ENCODE results near the gene CCDC88C.

The CCDC88C gene

GRCh38 chr14:91377700-91378652, 39.6 kb downstream of the CCDC88C start:
- H3K4me3 ChIP-seq, result no peak overlapping the region
- DNase-seq (ENCODE audit: low spot score), result no peak
- no peak overlapping the region for H3K27ac ChIP-seq
- TF ChIP-seq CTCF (IDR thresholded peaks at IDR 0.05), result no peak

- DNase-seq (ENCODE audit: low spot score), result no peak
- TF ChIP-seq CTCF (IDR thresholded peaks at IDR 0.05), result no peak
- H3K27ac ChIP-seq, result no peak overlapping the region
- H3K4me3 ChIP-seq, result no peak overlapping the region
Observed at GRCh38 chr14:91376547-91377477, 40.8 kb downstream of the CCDC88C start.

DNA sequence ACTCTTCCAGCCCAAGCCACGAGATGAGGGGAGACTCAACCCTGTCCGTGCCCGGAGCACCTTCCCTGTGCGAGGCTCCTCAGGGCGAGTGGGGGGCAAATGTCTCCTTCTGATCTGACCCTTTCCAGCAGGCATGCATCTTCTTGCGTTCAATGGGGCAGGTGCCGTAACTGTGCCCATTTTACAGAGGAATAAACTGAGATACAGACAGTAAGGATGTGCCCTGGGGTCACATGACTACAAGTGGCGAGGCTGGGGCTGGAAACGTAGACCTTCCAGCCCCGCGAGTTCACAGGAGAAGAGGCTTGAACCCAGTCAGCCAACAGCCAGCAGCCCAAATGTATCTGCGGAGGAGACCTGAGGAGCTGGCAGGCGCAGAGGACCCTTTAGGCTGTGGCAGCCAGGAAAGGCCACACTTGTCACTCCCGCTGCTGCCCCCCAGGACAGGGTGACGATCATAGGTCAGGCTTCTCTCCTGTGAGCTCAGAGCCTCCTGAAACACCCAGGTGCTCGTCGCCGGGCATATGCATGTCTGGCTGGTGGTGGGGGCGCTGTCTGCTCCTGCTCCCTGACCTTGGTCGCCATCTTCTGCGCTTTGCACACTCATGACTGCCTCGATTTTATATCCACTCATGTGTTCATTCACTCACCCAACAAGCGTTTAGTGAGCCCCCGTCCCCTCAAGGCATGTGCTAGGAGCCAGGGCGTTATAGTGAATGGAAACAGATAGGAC, 41.7 kb downstream of the CCDC88C start:
- H3K27ac ChIP-seq, result no peak overlapping the region
- DNase-seq (ENCODE audit: low spot score), result no peak
- no peak for TF ChIP-seq CTCF (IDR thresholded peaks at IDR 0.05)
- H3K4me3 ChIP-seq, result no peak overlapping the region

- Histone ChIP-seq H3K27ac (no peak overlapping the region), H3K4me3 (no peak overlapping the region)
- no peak for TF ChIP-seq CTCF (IDR thresholded peaks at IDR 0.05)
- no peak for DNase-seq (ENCODE audit: low spot score)
Observed at GRCh38 chr14:91374879-91375702, 42.5 kb downstream of the CCDC88C start.

- no peak overlapping the region for H3K27ac ChIP-seq
Observed at GRCh38 chr14:91374287-91374878, 43.2 kb downstream of the CCDC88C start.

More at GRCh38 chr14:91374287-91374878, 43.2 kb downstream of the CCDC88C start:
- DNase-seq (ENCODE audit: low spot score), result no peak
- no peak for TF ChIP-seq CTCF (IDR thresholded peaks at IDR 0.05)
- H3K4me3 ChIP-seq, result no peak overlapping the region
